Measurements from ENCODE around the gene TSKU. TPM values are rescaled to one million over a fixed set of nuclear protein-coding genes. Genes with fewer than 3 reads are reported as not detected.

TSKU gene
- total and polyA plus RNA-seq, 2 experiments from 2014 or later = 11.7 to 31.1 TPM

- peaks cover 39% of the 10 kb centered on the region; the same call in 2 of the 3 replicates for H3K4me1 Mint-ChIP-seq
- H3K9me2 ChIP-seq (ENCODE audit: insufficient read depth) = no peaks in the 10 kb centered on the region
- no peaks in the 10 kb centered on the region for H3K36me3 ChIP-seq (ENCODE audit: insufficient read depth)
- ATAC-seq (no peak), DNase-seq (ENCODE audit: low spot score) (no peak)
- H3K36me3 Mint-ChIP-seq (ENCODE audit: low read depth) = no peaks in the 10 kb centered on the region; the same call in 2 of the 3 replicates
- no peaks in the 10 kb centered on the region for H3K79me2 ChIP-seq (replicated peaks; ENCODE audit: insufficient read depth)
- H3K27ac ChIP-seq (ENCODE audit: low read depth) = no peak overlapping the region
- H3K9me3 Mint-ChIP-seq = no peaks in the 10 kb centered on the region; the same call in 2 of the 3 replicates
- no peak overlapping the region for H2AFZ ChIP-seq
- no peak overlapping the region for H3K4me2 ChIP-seq
- no peaks in the 10 kb centered on the region for H3K27me3 ChIP-seq (ENCODE audit: insufficient read depth)
- H3K4me3 ChIP-seq = no peak overlapping the region
- H3K27ac Mint-ChIP-seq = no peak overlapping the region
- H3K4me3 Mint-ChIP-seq = no peak overlapping the region
- no peaks in the 10 kb centered on the region for H4K20me1 ChIP-seq (replicated peaks; ENCODE audit: insufficient read depth)
- peaks cover 9% of the 10 kb centered on the region for H3K27me3 Mint-ChIP-seq (ENCODE audit: insufficient read depth, low read depth, poor library complexity)
- TF ChIP-seq REST (IDR thresholded peaks at IDR 0.05; ENCODE audit: unreplicated experiment) (no peak), CTCF (conservative IDR thresholded peaks at IDR 0.05; ENCODE audit: low read depth in 2 of 2) (no peak), STAT1 (IDR thresholded peaks at IDR 0.05; ENCODE audit: unreplicated experiment) (no peak), POLR2AphosphoS5 (IDR thresholded peaks at IDR 0.05; ENCODE audit: low read depth) (no peak), CREB1 (CRISPR knock-in tag; IDR thresholded peaks at IDR 0.05; ENCODE audit: low read depth) (no peak), EZH2 (IDR thresholded peaks at IDR 0.05; ENCODE audit: low read depth, unreplicated experiment) (no peak), ZNF331 (CRISPR knock-in tag; IDR thresholded peaks at IDR 0.05; ENCODE audit: low read depth) (no peak), ZNF462 (CRISPR knock-in tag; IDR thresholded peaks at IDR 0.05) (no peak), ZNF114 (CRISPR knock-in tag; IDR thresholded peaks at IDR 0.05) (no peak), JUNB (IDR thresholded peaks at IDR 0.05; ENCODE audit: unreplicated experiment) (no peak)
- H3F3A ChIP-seq (replicated peaks; ENCODE audit: low read depth) = no peaks in the 10 kb centered on the region
- H3K4me1 ChIP-seq (ENCODE audit: insufficient read depth) = peaks cover 11% of the 10 kb centered on the region
These were observed 22.2 kb downstream of the TSKU start for GRCh38 chr11:76805206-76805913.

All from GM23338 (cell line).